Left renal pelvis (tissue), 4 donors: Measurements from ENCODE around the gene KISS1. TPM values are rescaled to one million over a fixed set of nuclear protein-coding genes. Genes with fewer than 3 reads are reported as not detected.

Experiments used
- DNase-seq, 4 donors: peaks; one replicate each; pipeline ENCODE4 v3.0.0-alpha.2; 2013; ENCODE audit warnings: low read depth in 4 of 4, low spot score in 3 of 4
- polyA plus RNA-seq, 4 donors: library from polyadenylated mRNA; unstranded; fragments of 120-200 nt; gene quantifications; one replicate each; pipeline ENCODE4 v1.2.1, GENCODE V29; 2013; ENCODE audit not compliant: insufficient read length in 4 of 4

KISS1 gene
- polyA plus RNA-seq, 4 donors, result 0.40 to 1.4 TPM; not detected in 2

- no peak for DNase-seq
Observed at GRCh38 chr1:204219971-204220616, 23.8 kb upstream of the KISS1 start.

GRCh38 chr1:204218552-204218951 is 22.3 kb upstream of the KISS1 start:
- DNase-seq, result no peak

- DNase-seq, result no peak
Observed at GRCh38 chr1:204217648-204218000, 21.3 kb upstream of the KISS1 start.

GRCh38 chr1:204216880-204217647 is 20.8 kb upstream of the KISS1 start:
- DNase-seq, result no peak

- no peak for DNase-seq
Observed at GRCh38 chr1:204216236-204216635, 19.9 kb upstream of the KISS1 start.

- DNase-seq, result peak; percentile 66 to 82 (median 69)
Observed at GRCh38 chr1:204213668-204214662, 17.7 kb upstream of the KISS1 start, which contains the start of gene GOLT1A. TSS of gene GOLT1A (minus strand) at chr1:204213988. CDS start at chr1:204213906, 82 bp downstream.

GRCh38 chr1:204212715-204213114 is 16.4 kb upstream of the KISS1 start:
- DNase-seq, result no peak

- DNase-seq, result no peak
Observed at GRCh38 chr1:204211046-204211445, 14.8 kb upstream of the KISS1 start.

- DNase-seq, result no peak
Observed at GRCh38 chr1:204207136-204207616, 10.9 kb upstream of the KISS1 start.

DNA sequence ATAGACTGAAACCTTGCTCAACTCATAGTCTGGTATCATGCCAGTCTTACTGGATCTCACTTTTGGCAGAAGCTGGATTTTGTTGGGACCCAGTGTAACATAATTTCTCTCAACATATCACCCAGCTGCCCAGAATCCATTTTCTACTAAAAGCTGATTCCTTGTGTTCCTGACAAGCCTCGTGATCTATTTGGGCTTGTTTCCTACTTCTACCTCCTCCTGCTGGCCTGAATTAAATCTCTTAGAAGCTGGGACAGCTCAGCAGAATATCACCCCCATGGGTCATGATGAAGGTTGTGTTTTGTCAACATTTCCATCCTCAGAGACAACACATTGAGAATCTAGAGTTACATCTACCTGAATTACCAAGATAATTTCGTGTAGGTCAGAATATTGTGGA is 9.8 kb upstream of the KISS1 start:
- no peak for DNase-seq

DNA sequence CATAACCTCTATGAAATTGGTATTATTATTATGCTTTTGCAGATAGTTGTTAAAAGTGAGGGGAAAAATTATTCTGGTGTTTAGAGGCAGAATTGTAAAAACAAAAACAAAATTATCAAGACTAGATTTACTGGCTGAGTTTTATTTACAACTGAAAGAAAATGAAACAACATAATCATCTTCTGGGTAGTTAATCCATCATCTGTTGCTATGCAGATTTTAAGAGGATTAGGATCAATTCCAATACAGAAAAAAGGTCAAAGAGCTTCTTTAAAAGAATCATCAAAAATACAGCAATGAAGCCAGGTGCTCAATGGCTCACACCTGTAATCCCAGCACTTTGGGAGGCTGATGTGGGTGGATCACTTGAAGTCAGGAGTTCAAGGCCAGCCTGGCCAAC is 9.2 kb upstream of the KISS1 start:
- DNase-seq, result no peak

DNA sequence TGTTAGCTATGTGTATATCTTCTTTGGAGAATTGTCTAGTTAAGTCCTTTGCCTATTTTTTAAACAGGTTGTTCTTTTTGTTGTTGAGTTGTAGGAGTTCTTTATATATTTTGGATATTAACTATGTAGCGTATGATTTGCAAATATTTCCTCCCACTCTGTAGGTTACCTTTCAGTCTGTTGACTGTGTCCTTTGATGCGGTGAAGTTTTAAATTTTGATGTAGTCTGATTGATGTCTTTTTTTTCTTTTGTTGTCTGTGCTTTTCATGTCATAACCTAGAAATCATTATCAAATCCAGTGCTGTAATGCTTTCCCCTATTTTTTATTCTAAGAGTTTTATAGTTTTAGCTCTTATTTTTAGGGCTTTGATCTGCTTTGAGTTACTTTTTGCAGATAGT is 8.7 kb upstream of the KISS1 start:
- DNase-seq, result no peak

GRCh38 chr1:204203206-204203767 is 7.0 kb upstream of the KISS1 start:
- no peak for DNase-seq

DNA sequence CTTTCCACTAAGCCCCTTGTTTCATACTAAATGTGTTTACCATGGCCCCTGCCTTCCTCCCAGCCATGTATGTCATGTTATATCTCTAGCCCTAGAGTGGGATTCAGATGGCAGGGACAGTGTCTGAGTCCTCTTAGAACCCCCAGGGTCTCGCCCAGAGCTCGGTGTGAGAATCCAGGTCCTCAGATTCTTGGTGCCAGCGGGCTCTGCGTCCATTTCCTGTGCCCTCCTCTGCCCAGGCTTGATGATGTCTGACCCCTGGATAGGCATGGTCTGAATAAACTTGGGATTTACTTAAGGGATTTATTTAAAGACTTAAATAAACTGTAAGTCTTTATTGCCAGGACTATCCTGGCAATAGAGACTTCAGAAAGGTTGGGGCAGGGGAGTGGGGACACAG is 6.2 kb upstream of the KISS1 start:
- no peak for DNase-seq

- no peak for DNase-seq
Observed at GRCh38 chr1:204201348-204202040, 5.2 kb upstream of the KISS1 start.

DNA sequence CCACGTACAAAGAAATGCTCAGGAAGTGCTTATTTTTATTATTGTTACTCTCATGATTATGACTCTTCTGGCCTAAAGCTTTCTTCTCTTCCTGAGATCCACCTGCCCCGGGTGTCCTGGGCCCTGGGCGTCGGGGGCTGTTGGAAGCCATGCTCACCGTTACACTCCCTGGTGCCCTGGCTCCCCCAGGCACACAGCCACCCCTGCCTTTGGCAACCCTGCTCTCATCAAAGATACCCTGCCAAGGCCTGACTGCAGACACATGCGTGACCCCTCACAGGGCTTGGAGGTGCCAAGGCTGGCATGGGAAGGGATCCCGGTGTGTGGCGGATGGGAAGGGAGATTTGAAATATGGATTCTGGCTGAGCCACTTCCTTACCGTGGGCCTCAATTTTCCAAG is 3.3 kb upstream of the KISS1 start:
- DNase-seq, result no peak

GRCh38 chr1:204198348-204199340 is 2.4 kb upstream of the KISS1 start:
- no peak for DNase-seq

GRCh38 chr1:204197068-204197467 is 777 bp upstream of the KISS1 start:
- DNase-seq, result no peak

GRCh38 chr1:204194771-204195170 is 1.5 kb downstream of the KISS1 start:
- no peak for DNase-seq
